ENCODE results near the gene ATP1B4.
"Not testable (repeated sequence)": the region's sequence is repeated elsewhere in the genome, so short reads cannot be mapped to it uniquely, and the experiment has no call there.

Gene ATP1B4

GRCh38 chrX:120361764-120362305, at the start of gene ATP1B4:
ATP1B4 (plus strand) TSS chrX:120362089; CDS start chrX:120362169, 80 bp downstream.
- DNase-seq: no peak
- no peak for ATAC-seq

GRCh38 chrX:120315776-120316175, 46.1 kb upstream of the ATP1B4 start:
- DNase-seq (no peak), ATAC-seq (no peak)

- no peak for ATAC-seq
Observed at GRCh38 chrX:120316587-120317283, 45.2 kb upstream of the ATP1B4 start.

GRCh38 chrX:120318411-120318810, 43.5 kb upstream of the ATP1B4 start:
- DNase-seq (no peak), ATAC-seq (no peak)

More at GRCh38 chrX:120316587-120317283, 45.2 kb upstream of the ATP1B4 start:
- no peak for DNase-seq

GRCh38 chrX:120321520-120322281, 40.2 kb upstream of the ATP1B4 start:
- no peak for DNase-seq

GRCh38 chrX:120331116-120331515, 30.8 kb upstream of the ATP1B4 start:
- DNase-seq: no peak
- ATAC-seq: no peak

More at GRCh38 chrX:120321520-120322281, 40.2 kb upstream of the ATP1B4 start:
- ATAC-seq: no peak

- ATAC-seq (no peak), DNase-seq (no peak)
Observed at GRCh38 chrX:120332394-120332793, 29.5 kb upstream of the ATP1B4 start.

GRCh38 chrX:120334151-120334550, 27.7 kb upstream of the ATP1B4 start:
- no peak for DNase-seq
- no peak for ATAC-seq

GRCh38 chrX:120334603-120335002, 27.3 kb upstream of the ATP1B4 start:
- ATAC-seq: no peak
- DNase-seq: no peak

- ATAC-seq (no peak), DNase-seq (no peak)
Observed at GRCh38 chrX:120335289-120335688, 26.6 kb upstream of the ATP1B4 start.

- DNase-seq: no peak
- ATAC-seq: no peak
Observed at GRCh38 chrX:120336899-120337298, 25.0 kb upstream of the ATP1B4 start.

GRCh38 chrX:120344566-120344965, 17.3 kb upstream of the ATP1B4 start:
- DNase-seq, ATAC-seq: not testable (repeated sequence)

GRCh38 chrX:120350450-120351138, 11.3 kb upstream of the ATP1B4 start:
- DNase-seq (no peak), ATAC-seq (no peak)

GRCh38 chrX:120356084-120356483, 5.8 kb upstream of the ATP1B4 start:
- DNase-seq (no peak), ATAC-seq (no peak)

GRCh38 chrX:120357186-120357585, 4.7 kb upstream of the ATP1B4 start:
- DNase-seq (no peak), ATAC-seq (no peak)

- peak; percentile 88 for ATAC-seq
- DNase-seq: peak; percentile 32
Observed at GRCh38 chrX:120358737-120359456, 3.0 kb upstream of the ATP1B4 start.

- ATAC-seq: no peak
Observed at GRCh38 chrX:120365320-120365719, 3.4 kb downstream of the ATP1B4 start.

GRCh38 chrX:120365968-120366367, 4.1 kb downstream of the ATP1B4 start:
- ATAC-seq (no peak), DNase-seq (no peak)

More at GRCh38 chrX:120365320-120365719, 3.4 kb downstream of the ATP1B4 start:
- DNase-seq: peak; percentile 49

GRCh38 chrX:120366794-120367193, 4.9 kb downstream of the ATP1B4 start:
- DNase-seq (no peak), ATAC-seq (no peak)

- DNase-seq: no peak
- ATAC-seq: no peak
Observed at GRCh38 chrX:120367402-120368109, 5.7 kb downstream of the ATP1B4 start.

Measured in stimulated activated naive CD8-positive, alpha-beta T cell treated with anti-CD3 and anti-CD28 coated beads, Interleukin-15, Interleukin-2, amounts not matched to agents 100 U/mL and 50 U/mL, for 24 hours (primary cell).